Stimulated activated CD8-positive, alpha-beta memory T cell treated with anti-CD3 and anti-CD28 coated beads, Interleukin-15, amount 100 ng/mL, for 48 hours (primary cell): ENCODE measurements around the gene TPP1.

Experiments
- DNase-seq, 2 donors: peaks; one replicate each; pipeline ENCODE4 v3.0.0-alpha.2; 2020; ENCODE audit warnings: low read depth in 2 of 2

The TPP1 gene

GRCh38 chr11:6646918-6647679 lies 27.9 kb upstream of the TPP1 start:
- DNase-seq = no peak

GRCh38 chr11:6646576-6646917 lies 27.3 kb upstream of the TPP1 start:
- no peak for DNase-seq

- DNase-seq = no peak
Observed at GRCh38 chr11:6646071-6646470, 26.8 kb upstream of the TPP1 start.

GRCh38 chr11:6642957-6643356 lies 23.7 kb upstream of the TPP1 start:
- no peak for DNase-seq

- DNase-seq = no peak
Observed at GRCh38 chr11:6640985-6641701, 21.9 kb upstream of the TPP1 start.

- no peak for DNase-seq
Observed at GRCh38 chr11:6640036-6640984, 21.1 kb upstream of the TPP1 start.

GRCh38 chr11:6638429-6638828 lies 19.2 kb upstream of the TPP1 start:
- DNase-seq = no peak

- DNase-seq = no peak
Observed at GRCh38 chr11:6637871-6638270, 18.6 kb upstream of the TPP1 start.

- no peak for DNase-seq
Observed at GRCh38 chr11:6636480-6636879, 17.3 kb upstream of the TPP1 start.

GRCh38 chr11:6635082-6635932 lies 16.1 kb upstream of the TPP1 start:
- no peak for DNase-seq

- no peak for DNase-seq
Observed at GRCh38 chr11:6634534-6634933, 15.3 kb upstream of the TPP1 start.

GRCh38 chr11:6633422-6634408 lies 14.5 kb upstream of the TPP1 start:
- no peak for DNase-seq

- no peak for DNase-seq
Observed at GRCh38 chr11:6632116-6633073, 13.2 kb upstream of the TPP1 start.

GRCh38 chr11:6631361-6631890 lies 12.2 kb upstream of the TPP1 start:
- DNase-seq = no peak

GRCh38 chr11:6630632-6631291 lies 11.5 kb upstream of the TPP1 start:
- no peak for DNase-seq

- no peak for DNase-seq
Observed at GRCh38 chr11:6629892-6630631, 10.8 kb upstream of the TPP1 start.

- DNase-seq = no peak
Observed at GRCh38 chr11:6629573-6629891, 10.3 kb upstream of the TPP1 start.

GRCh38 chr11:6628526-6628925 lies 9.3 kb upstream of the TPP1 start:
- no peak for DNase-seq
